ENCODE measurements around the gene XCR1. TPM values are rescaled to one million over a fixed set of nuclear protein-coding genes. Genes with fewer than 3 reads are reported as not detected.
A peak's percentile ranks its signal among the peaks of the same experiment; 100 is the strongest.

XCR1 gene
- total RNA-seq, 1 donor from 2014 or later: 0.05 TPM

DNA sequence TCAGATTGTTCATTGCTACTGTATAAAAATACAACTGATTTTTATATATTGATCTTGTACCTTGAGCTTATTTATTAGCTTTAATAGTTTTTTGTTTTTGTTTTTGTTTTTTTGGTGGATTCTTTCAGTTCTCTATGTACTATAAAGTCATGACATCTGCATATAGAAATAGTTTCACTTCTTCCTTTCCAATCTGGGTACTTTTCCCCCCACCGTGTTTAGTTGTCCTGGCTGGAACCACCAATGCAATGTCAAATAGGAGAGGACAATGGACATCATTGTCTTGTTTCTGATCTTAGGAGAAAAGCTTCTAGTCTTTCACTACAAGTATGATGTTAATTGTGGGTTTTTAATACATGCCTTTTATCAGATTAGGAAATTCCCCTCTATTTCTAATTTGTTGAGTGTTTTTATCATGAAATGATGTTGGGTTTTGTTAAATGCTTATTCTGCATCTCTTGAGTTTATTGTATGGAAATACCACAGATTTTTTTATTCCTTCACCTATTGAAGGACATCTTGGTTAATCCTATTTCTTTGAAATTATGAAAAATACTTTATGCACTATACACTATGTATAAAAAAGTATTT lies 2.8 kb upstream of the XCR1 start:
- peaks cover 10% of the 10 kb centered on the region for H3K36me3 Mint-ChIP-seq (ENCODE audit: low read depth)
- peaks cover 4% of the 10 kb centered on the region for H3K4me1 Mint-ChIP-seq
- intact Hi-C loops (cut with micrococcal nuclease): no loop called here
- H3K27me3 Mint-ChIP-seq: peaks cover 16% of the 10 kb centered on the region
- H3K27ac Mint-ChIP-seq: no peak overlapping the region
- H3K4me3 Mint-ChIP-seq: no peak overlapping the region
- DNase-seq: no peak
- peaks cover 16% of the 10 kb centered on the region for H3K9me3 Mint-ChIP-seq

DNA sequence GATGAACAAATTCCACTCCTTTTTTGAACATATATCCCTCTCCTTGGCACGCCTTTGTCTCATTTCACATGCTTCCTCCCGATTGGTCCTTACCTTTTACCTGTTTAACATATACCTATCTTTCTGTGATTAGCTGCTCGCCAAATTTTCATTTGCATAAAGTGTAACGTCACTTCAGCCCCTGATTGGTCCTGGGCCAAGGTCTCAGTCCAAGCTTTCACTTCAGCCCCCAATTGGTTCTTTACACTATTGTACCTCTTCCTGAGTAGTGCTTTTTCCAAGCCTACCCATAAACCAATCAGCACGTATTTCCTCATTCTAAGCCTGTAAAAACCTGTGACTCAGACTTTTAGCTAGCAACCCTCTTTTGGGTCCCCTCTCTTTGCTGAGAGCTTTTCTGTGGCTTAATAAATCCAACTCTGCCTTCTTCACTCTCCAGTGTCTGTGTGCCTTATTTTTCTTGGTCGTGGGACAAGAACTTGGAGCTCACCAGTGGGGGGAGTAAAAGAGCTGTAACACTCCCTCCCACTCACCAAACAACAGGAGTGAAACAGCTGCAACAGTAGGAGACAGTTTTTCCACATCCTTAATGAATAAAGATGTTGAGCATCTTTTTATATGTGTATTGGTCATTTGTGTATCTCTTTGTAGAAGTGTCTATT lies 584 bp upstream of the XCR1 start:
- intact Hi-C loops (cut with micrococcal nuclease): no loop called here
- Mint-ChIP-seq H3K4me3 (no peak overlapping the region), H3K27ac (peak overlapping the region; percentile 36), H3K27me3 (peaks cover 18% of the 10 kb centered on the region), H3K36me3 (ENCODE audit: low read depth) (peaks cover 10% of the 10 kb centered on the region), H3K9me3 (peaks cover 16% of the 10 kb centered on the region), H3K4me1 (peaks cover 4% of the 10 kb centered on the region)
- DNase-seq: peak; percentile 37

DNA sequence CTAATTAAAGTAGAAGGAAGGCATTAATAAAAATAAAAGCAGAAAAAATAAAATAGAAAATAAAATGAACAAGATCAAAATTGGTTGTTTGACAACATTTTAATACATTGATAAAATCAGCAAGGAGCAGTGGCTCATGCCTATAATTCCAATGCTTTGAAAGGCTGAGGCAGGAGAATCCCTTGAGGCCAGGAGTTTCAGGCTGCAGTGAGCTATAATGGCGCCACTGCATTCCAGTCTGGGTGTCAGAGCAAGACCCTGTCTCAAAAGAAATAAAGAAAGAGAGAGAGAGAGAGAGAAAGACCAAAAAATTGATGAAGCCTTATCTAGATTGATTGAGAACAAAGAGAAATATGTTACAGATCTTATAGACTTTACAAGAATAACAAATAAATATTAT lies 2.1 kb downstream of the XCR1 start:
- intact Hi-C loops (cut with micrococcal nuclease): no loop called here

DNA sequence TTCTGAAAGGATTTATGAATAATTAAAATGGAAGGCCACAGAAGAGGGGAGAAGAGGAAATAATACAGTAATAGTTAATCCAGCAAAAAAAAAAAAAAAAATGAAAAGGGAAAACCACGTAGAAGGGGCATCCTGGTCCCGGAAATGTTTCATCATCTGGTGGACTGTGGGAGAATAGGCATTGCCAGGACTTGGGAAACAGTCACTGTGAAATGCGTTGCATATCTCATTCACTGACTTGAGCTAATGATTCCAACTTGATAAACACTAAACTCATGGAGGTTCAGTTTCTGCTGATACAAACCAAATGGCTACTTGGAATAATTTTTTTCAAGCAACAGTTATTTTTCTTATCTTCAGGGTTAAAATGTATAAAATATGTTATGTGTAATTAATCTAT lies 3.2 kb downstream of the XCR1 start:
- Mint-ChIP-seq H3K36me3 (ENCODE audit: low read depth) (peaks cover 8% of the 10 kb centered on the region), H3K27me3 (peaks cover 20% of the 10 kb centered on the region), H3K4me1 (peaks cover 20% of the 10 kb centered on the region), H3K4me3 (no peak overlapping the region), H3K27ac (no peak overlapping the region), H3K9me3 (peaks cover 6% of the 10 kb centered on the region)
- no peak for DNase-seq
- intact Hi-C loops (cut with micrococcal nuclease): no loop called here

More for the DNA sequence above, 2.1 kb downstream of the XCR1 start:
- Mint-ChIP-seq H3K4me1 (peaks cover 10% of the 10 kb centered on the region), H3K9me3 (peaks cover 6% of the 10 kb centered on the region), H3K4me3 (no peak overlapping the region), H3K36me3 (ENCODE audit: low read depth) (peaks cover 8% of the 10 kb centered on the region), H3K27ac (no peak overlapping the region), H3K27me3 (peaks cover 24% of the 10 kb centered on the region)
- no peak for DNase-seq

DNA sequence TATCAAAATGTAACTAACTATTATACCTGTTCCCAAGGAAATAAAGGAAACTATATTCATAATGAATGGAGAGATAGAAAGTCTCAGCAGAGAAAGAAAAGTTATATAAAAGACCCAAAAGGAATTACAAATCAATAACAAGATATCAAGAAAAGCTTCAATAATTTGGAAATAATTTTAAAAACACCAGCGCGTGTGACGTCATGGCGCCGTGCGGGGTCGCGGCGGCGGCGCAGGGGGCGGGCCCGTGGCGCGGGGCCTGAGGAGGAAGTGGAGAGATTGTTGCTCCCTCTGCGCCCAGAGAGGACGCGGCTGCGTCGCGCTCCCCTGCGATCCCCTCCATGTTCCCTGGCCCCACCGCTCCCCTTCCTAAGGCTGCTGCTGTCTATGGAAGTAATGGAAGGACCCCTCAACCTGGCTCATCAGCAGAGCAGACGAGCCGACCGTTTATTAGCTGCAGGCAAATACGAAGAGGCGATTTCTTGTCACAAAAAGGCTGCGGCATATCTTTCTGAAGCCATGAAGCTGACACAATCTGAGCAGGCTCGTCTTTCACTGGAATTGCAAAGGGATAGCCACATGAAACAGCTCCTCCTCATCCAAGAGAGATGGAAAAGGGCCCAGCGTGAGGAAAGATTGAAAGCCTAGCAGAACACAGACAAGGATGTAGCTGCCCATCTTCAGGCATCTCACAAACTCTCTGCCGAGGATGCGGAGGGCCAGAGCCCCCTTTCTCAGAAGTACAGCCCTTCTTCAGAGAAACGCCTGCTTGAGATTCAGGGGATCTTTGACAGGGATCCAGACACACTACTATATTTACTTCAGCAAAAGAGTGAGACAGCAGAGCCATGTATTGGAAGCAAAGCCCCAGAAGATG lies 4.1 kb downstream of the XCR1 start:
- Mint-ChIP-seq H3K9me3 (peaks cover 6% of the 10 kb centered on the region), H3K36me3 (ENCODE audit: low read depth) (peaks cover 7% of the 10 kb centered on the region), H3K4me1 (peaks cover 26% of the 10 kb centered on the region), H3K27ac (no peak overlapping the region), H3K27me3 (peaks cover 20% of the 10 kb centered on the region), H3K4me3 (no peak overlapping the region)
- intact Hi-C loops (cut with micrococcal nuclease): no loop called here
- peak; percentile 46 for DNase-seq

DNA sequence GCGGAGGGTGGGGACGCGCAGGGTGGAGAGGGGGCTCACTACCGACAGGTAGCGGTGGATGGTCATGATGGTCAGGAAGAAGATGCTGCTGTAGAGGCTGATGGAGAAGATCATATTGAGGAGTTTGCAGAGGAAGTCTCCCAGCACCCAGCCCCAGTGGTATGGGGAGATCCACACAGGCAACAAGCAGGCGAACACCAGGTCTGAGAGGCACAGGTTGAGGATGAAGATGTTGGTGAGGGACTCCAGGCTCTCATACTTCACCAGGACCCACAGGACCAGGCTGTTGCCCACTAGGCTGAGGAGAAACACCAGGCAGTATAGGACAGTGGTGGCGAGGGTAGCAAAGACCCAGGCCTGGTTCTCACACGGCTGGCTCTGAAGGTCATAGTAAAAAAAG lies 5.8 kb downstream of the XCR1 start:
- peak; percentile 38 for DNase-seq
- H3K9me3 Mint-ChIP-seq: no peaks in the 10 kb centered on the region
- peaks cover 3% of the 10 kb centered on the region for H3K36me3 Mint-ChIP-seq (ENCODE audit: low read depth)
- no peak overlapping the region for H3K4me3 Mint-ChIP-seq
- H3K4me1 Mint-ChIP-seq: peaks cover 35% of the 10 kb centered on the region
- intact Hi-C loops (cut with micrococcal nuclease): no loop called here
- peaks cover 17% of the 10 kb centered on the region for H3K27me3 Mint-ChIP-seq
- peak overlapping the region; percentile 12 for H3K27ac Mint-ChIP-seq

DNA sequence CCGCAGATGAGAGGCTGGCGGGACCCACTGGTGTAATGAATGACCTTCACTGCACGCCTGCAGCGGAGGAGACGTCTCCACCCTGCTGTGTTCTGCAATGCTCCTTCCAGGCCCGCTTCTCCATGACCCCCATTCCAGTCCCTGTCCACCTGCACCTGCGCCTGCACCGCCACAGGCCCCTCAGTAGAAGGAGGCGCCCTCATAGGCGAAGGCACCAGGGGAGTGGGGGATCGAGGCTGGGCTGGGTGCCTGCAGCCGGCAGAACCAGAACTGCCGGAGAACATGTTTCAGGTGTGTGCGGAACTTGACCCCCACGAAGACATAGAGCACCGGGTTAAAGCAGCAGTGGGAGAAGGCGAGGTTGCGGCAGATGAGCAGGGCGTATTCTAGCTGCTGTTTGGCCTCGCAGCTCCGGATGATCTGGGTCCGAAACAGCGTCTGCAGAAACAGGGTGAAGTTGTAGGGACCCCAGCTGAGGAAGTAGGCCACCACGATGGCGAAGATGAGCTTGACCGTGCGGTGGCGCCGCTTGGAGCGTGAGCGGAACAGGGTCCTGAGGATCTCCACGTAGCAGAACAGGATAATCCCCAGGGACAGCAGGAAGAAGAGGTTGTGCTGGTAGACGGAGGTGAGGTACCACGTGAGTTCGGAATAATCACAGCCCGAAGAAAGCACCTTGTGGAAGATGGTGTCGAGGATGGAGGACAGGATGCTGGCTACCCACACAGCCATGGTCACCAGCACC lies 6.3 kb downstream of the XCR1 start:
- H3K4me3 Mint-ChIP-seq: no peak overlapping the region
- H3K36me3 Mint-ChIP-seq (ENCODE audit: low read depth): peaks cover 3% of the 10 kb centered on the region
- intact Hi-C loops (cut with micrococcal nuclease): no loop called here
- peaks cover 35% of the 10 kb centered on the region for H3K4me1 Mint-ChIP-seq
- peaks cover 17% of the 10 kb centered on the region for H3K27me3 Mint-ChIP-seq
- DNase-seq: peak; percentile 43
- H3K9me3 Mint-ChIP-seq: peaks cover 3% of the 10 kb centered on the region
- H3K27ac Mint-ChIP-seq: peak overlapping the region; percentile 12

DNA sequence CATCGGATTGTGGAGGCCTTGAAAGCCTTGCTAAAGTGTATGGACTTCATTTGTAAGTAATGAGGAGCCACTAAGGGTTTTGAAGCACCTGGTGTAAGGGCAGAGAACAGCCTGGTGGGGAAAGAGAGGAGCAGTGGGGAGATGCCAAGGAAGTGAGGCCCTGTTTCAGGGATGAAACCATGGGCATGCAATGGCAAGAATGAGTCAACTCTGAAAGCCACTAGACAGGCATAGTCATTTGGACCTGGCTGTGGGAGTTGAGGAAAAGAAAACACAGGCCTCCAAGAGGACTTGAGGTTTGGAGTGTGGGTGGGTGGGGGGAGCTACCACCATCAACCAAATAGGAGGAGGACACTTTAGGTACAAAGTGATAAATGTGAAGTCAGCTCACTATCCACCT lies 7.6 kb downstream of the XCR1 start:
- DNase-seq: no peak
- Mint-ChIP-seq H3K9me3 (peaks cover 4% of the 10 kb centered on the region), H3K27me3 (peaks cover 14% of the 10 kb centered on the region), H3K36me3 (ENCODE audit: low read depth) (peaks cover 3% of the 10 kb centered on the region), H3K27ac (peak overlapping the region; percentile 39), H3K4me1 (peaks cover 35% of the 10 kb centered on the region), H3K4me3 (peak overlapping the region; percentile 9)
- intact Hi-C loops (cut with micrococcal nuclease): loop anchor here (2.0 kb wide), 5 partner anchors 25 to 77 kb away; partner anchors contain the start of genes CXCR6 and FYCO1

DNA sequence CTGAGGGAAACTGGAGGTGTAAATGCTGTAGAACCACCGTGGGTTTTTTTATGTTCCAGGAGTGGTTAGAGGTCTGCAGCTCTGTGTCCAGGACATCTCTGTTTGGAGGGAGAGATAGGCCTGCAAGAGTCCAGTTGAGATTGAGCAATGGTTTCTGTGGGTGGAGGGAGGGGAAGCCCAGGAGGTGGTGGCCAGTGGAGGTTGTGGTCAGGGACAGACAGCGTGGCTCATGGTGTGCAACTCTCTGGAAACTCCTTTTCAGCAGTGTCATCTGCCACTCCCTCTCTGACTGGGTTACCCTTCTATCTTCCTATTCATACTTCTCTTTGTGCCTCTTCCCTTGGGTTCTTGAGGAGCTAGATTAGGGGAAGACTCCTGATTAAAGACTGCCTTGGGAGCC lies 9.6 kb downstream of the XCR1 start:
- intact Hi-C loops (cut with micrococcal nuclease): loop anchor here (2.0 kb wide), 5 partner anchors 23 to 75 kb away; partner anchors contain the start of genes CXCR6 and FYCO1
- Mint-ChIP-seq H3K4me1 (peaks cover 42% of the 10 kb centered on the region), H3K4me3 (peak overlapping the region; percentile 4), H3K27me3 (peaks cover 10% of the 10 kb centered on the region), H3K9me3 (peaks cover 10% of the 10 kb centered on the region), H3K36me3 (ENCODE audit: low read depth) (peaks cover 3% of the 10 kb centered on the region), H3K27ac (peak overlapping the region; percentile 79)
- DNase-seq: no peak

DNA sequence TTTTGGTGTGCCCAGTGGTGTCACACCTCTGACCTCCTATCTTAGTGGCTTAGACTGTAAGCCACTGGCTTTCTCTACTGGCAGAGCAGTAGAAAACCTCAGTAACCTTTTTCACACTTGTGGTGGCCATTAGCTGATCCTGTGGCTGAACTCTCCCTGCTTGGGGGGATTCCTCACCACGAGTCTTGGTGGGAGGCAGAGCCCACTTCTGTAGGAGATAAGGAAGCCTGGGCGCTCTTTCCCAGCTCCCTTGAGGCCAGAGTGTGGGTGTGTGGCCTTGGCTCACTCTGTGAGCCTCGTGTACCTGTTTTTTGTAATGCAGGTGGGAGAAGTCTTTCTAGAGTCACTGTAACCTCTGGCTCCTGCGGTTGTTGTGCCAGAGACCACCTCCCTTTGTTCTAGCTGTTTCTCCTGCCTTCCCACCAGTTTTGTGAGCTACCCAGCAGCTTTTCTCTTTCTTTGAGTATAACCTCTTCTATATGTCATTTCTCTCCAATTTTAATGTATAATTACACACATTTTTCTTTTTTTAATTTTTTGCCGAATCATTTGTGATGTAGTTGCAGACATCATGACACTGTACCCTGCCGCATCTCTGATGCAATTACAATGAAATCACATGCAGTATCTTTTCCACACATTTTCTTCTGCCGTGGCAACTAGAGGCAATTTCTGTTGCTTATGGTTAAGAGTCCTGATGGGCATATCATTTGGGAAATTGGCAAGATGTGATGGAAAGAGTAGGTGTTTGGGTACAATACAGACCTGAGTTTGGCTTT lies 13.8 kb downstream of the XCR1 start:
- peaks cover 31% of the 10 kb centered on the region for H3K4me1 Mint-ChIP-seq
- H3K4me3 Mint-ChIP-seq: no peak overlapping the region

DNA sequence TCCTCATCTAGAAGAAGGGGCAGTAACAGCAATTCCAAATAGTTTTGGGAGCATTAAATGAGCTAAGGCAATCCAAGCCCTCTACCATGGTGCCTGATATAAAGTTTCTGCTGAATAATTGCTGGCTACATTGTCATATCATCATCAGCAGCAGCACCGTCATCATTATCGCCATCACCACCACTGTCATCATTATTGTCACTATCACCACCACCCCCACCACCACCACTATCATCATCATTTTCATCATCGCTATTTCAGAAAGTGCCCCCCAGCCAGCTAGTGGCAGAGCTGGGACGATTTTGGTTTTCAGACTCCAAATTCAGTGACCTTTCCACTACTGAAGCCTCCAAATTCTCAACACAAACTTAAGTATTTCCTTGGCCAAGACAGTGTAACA lies 15.0 kb downstream of the XCR1 start:
- Mint-ChIP-seq H3K4me3 (no peak overlapping the region), H3K27me3 (peaks cover 2% of the 10 kb centered on the region), H3K4me1 (peaks cover 20% of the 10 kb centered on the region), H3K27ac (no peak overlapping the region), H3K36me3 (ENCODE audit: low read depth) (peaks cover 2% of the 10 kb centered on the region), H3K9me3 (peaks cover 14% of the 10 kb centered on the region)
- no peak for DNase-seq
- intact Hi-C loops (cut with micrococcal nuclease): no loop called here

More for the DNA sequence above, 13.8 kb downstream of the XCR1 start:
- DNase-seq: no peak
- intact Hi-C loops (cut with micrococcal nuclease): no loop called here
- Mint-ChIP-seq H3K27me3 (peaks cover 2% of the 10 kb centered on the region), H3K9me3 (peaks cover 14% of the 10 kb centered on the region), H3K36me3 (ENCODE audit: low read depth) (peaks cover 2% of the 10 kb centered on the region), H3K27ac (no peak overlapping the region)

DNA sequence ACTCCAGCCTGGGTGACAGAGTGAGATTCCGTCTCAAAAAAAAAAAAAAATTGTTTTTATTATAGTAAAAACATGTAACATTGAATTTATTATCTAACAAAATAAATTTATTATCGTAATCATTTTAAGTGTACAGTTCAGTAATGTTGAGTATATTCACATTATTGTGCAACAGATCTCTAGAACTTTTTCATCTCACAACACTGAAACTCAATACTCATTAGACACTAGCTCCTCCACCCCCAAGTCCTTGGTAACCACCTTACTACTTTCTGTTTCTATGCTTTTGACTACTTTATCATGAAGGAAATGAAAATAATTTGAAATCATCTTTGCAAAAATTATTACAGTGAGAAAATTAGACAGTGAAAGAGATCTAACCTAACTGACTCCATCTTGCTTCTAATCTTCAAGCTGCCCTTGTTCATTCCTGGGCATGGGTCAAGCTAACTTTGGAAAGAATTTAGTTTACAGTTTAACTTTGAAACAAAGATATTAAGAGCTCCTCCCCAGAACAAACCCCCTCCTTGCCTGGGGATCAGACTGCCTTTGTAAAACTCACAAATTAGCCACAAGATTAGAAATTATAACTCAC lies 16.7 kb downstream of the XCR1 start:
- no peak overlapping the region for H3K4me3 Mint-ChIP-seq
- H3K36me3 Mint-ChIP-seq (ENCODE audit: low read depth): no peaks in the 10 kb centered on the region
- intact Hi-C loops (cut with micrococcal nuclease): no loop called here
- peak overlapping the region; percentile 31 for H3K27ac Mint-ChIP-seq
- no peak for DNase-seq
- peaks cover 2% of the 10 kb centered on the region for H3K27me3 Mint-ChIP-seq
- peaks cover 16% of the 10 kb centered on the region for H3K4me1 Mint-ChIP-seq
- peaks cover 10% of the 10 kb centered on the region for H3K9me3 Mint-ChIP-seq

Data from activated CD4-positive, alpha-beta T cell treated with anti-CD3 and anti-CD28 coated beads, Interleukin-2, amount 10 ng/mL, durations not matched to agents 24 days and 14 days (primary cell).